WERI-Rb-1 (cell line): ENCODE data around the gene FBXO31.

ENCODE experiments used
- DNase-seq: peaks from one replicate; pipeline ENCODE4 v3.0.0-alpha.2; 2020
- H3K27ac ChIP-seq: fragments of 250-450 bp; sonication (Bioruptor Pico); 2 replicates; pipeline ENCODE4 v1.5.1; 2020; ENCODE audit warnings: mild to moderate bottlenecking, moderate library complexity
- H3K27me3 ChIP-seq: fragments of 250-450 bp; sonication (Bioruptor Pico); 2 replicates; pipeline ENCODE4 v1.5.1; 2021; ENCODE audit warnings: mild to moderate bottlenecking, low read depth, moderate library complexity; ENCODE audit not compliant: insufficient read depth, severe bottlenecking
- H3K36me3 ChIP-seq: fragments of 250-450 bp; sonication (Bioruptor Pico); 2 replicates; pipeline ENCODE4 v1.5.1; 2020; ENCODE audit warnings: mild to moderate bottlenecking, moderate library complexity
- H3K4me3 ChIP-seq: 2 replicates; pipeline ENCODE4 v1.5.1; 2011; ENCODE audit warnings: low read depth, mild to moderate bottlenecking, control low read depth, low read length
- H3K9me3 ChIP-seq: fragments of 250-450 bp; sonication (Bioruptor Pico); 2 replicates; pipeline ENCODE4 v1.5.1; 2021; ENCODE audit warnings: mild to moderate bottlenecking, moderate library complexity; ENCODE audit not compliant: severe bottlenecking
- TF ChIP-seq, protein P1 (sequence below): IDR thresholded peaks from 2 replicates; pipeline ENCODE4 v1.5.1; 2011; ENCODE audit warnings: low read depth, mild to moderate bottlenecking, control low read depth, inconsistent platforms, low read length

Gene FBXO31

GRCh38 chr16:87284183-87284582, 99.4 kb downstream of the FBXO31 start:
- TF ChIP-seq, protein P1, sequence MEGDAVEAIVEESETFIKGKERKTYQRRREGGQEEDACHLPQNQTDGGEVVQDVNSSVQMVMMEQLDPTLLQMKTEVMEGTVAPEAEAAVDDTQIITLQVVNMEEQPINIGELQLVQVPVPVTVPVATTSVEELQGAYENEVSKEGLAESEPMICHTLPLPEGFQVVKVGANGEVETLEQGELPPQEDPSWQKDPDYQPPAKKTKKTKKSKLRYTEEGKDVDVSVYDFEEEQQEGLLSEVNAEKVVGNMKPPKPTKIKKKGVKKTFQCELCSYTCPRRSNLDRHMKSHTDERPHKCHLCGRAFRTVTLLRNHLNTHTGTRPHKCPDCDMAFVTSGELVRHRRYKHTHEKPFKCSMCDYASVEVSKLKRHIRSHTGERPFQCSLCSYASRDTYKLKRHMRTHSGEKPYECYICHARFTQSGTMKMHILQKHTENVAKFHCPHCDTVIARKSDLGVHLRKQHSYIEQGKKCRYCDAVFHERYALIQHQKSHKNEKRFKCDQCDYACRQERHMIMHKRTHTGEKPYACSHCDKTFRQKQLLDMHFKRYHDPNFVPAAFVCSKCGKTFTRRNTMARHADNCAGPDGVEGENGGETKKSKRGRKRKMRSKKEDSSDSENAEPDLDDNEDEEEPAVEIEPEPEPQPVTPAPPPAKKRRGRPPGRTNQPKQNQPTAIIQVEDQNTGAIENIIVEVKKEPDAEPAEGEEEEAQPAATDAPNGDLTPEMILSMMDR: no peak
- peak; percentile 16 for DNase-seq
- no peak overlapping the region for H3K27ac ChIP-seq
- no peaks in the 10 kb centered on the region for H3K9me3 ChIP-seq
- H3K4me3 ChIP-seq: no peak overlapping the region
- no peaks in the 10 kb centered on the region for H3K27me3 ChIP-seq
- no peaks in the 10 kb centered on the region for H3K36me3 ChIP-seq

- H3K27ac ChIP-seq: no peak overlapping the region
- TF ChIP-seq, protein P1: no peak
Measured at GRCh38 chr16:87279094-87279658, 104.4 kb downstream of the FBXO31 start.

GRCh38 chr16:87278191-87279093, 105.1 kb downstream of the FBXO31 start:
- H3K27ac ChIP-seq: no peak overlapping the region
- H3K9me3 ChIP-seq: no peaks in the 10 kb centered on the region
- H3K4me3 ChIP-seq: no peak overlapping the region
- no peaks in the 10 kb centered on the region for H3K36me3 ChIP-seq
- peak; percentile 60 for DNase-seq
- H3K27me3 ChIP-seq: no peaks in the 10 kb centered on the region
- TF ChIP-seq, protein P1: peak; percentile 74

More at GRCh38 chr16:87279094-87279658, 104.4 kb downstream of the FBXO31 start:
- no peaks in the 10 kb centered on the region for H3K27me3 ChIP-seq
- H3K36me3 ChIP-seq: no peaks in the 10 kb centered on the region
- DNase-seq: no peak
- no peaks in the 10 kb centered on the region for H3K9me3 ChIP-seq
- no peak overlapping the region for H3K4me3 ChIP-seq
